Astrocyte of the spinal cord (primary cell): Measurements from ENCODE around the gene LAMTOR4.

Source experiments
- DNase-seq: peaks from one replicate; pipeline ENCODE4 v3.0.0; 2011; ENCODE audit warnings: low read depth, low spot score
- H3K4me3 ChIP-seq: 2 replicates; pipeline ENCODE4 v1.5.1; 2011; ENCODE audit warnings: low read depth, mild to moderate bottlenecking, low read length, moderate library complexity
- CTCF ChIP-seq: IDR thresholded peaks from 2 replicates; pipeline ENCODE4 v1.5.1; 2012; ENCODE audit warnings: low read depth, mild to moderate bottlenecking, low read length, inconsistent platforms
- in situ Hi-C: cut with HindIII; loops from 2 replicates; pipeline ENCODE4 v1.10.0; 2017; ENCODE audit warnings: low sequenced_read_pairs

LAMTOR4 gene

GRCh38 chr7:100105534-100105933, 43.2 kb upstream of the LAMTOR4 start:
- in situ Hi-C loops, result no loop called here
- no peak overlapping the region for H3K4me3 ChIP-seq
- TF ChIP-seq CTCF, result no peak
- no peak for DNase-seq

GRCh38 chr7:100106633-100107032, 42.1 kb upstream of the LAMTOR4 start:
- DNase-seq, result no peak
- TF ChIP-seq CTCF, result no peak
- H3K4me3 ChIP-seq, result no peak overlapping the region
- in situ Hi-C loops, result no loop called here

- no peak for TF ChIP-seq CTCF
- in situ Hi-C loops, result no loop called here
- DNase-seq, result no peak
- H3K4me3 ChIP-seq, result no peak overlapping the region
Measured at GRCh38 chr7:100107125-100107737, 41.5 kb upstream of the LAMTOR4 start.

GRCh38 chr7:100107890-100108289, 40.8 kb upstream of the LAMTOR4 start:
- DNase-seq, result no peak
- in situ Hi-C loops, result no loop called here
- no peak overlapping the region for H3K4me3 ChIP-seq
- no peak for TF ChIP-seq CTCF

- peak; percentile 18 for TF ChIP-seq CTCF
- H3K4me3 ChIP-seq, result no peak overlapping the region
- in situ Hi-C loops, result no loop called here
- no peak for DNase-seq
Measured at GRCh38 chr7:100109521-100110163, 39.1 kb upstream of the LAMTOR4 start.

- no peak for TF ChIP-seq CTCF
- in situ Hi-C loops, result no loop called here
- no peak overlapping the region for H3K4me3 ChIP-seq
- no peak for DNase-seq
Measured at GRCh38 chr7:100111156-100111555, 37.6 kb upstream of the LAMTOR4 start.
